Measurements from ENCODE around the gene CHCHD3.

CHCHD3 gene

DNA sequence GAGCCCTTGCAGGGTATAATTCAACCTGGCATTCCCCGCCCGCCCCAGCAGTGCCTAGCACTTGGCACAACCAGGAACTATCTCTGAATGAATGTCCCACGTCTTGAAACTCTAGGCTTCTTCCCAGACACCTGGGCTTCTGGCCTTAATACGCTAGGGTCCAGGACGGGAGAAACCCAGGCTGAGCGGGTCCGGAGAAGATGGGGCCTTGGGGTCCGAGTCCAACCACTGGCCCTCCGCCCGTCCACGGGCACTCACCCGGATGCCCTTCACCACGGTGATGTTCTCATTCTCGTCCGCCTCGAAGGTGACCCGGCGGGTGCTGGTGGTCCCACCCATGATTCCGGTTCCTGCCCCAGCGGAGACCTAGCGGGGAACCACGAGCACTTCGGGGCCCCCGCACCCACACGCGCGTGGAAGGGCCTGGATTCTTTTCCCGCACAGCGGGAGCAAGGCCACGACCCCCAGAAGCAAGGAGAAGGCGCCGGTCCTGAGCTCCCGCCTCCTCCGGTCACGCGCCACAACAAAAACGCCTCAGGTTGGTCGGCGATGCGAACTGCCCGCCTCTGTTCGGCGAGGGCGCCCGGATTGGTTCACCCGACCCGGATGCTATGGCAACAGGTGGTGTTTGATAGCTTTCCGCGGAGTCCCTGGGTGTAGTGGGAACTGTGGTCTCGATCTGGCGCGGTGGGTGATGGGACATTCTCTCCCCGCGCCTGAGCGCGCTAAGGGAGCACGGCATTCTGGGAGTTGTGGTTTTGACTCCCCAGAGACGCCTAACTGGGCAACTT, at the start of gene CHCHD3:
Gene CHCHD3, minus strand, starts transcription at position 492 of the 791 bp plus-strand sequence. Its CDS starts 153 bp downstream, at position 339.
- peak; percentile 91 for DNase-seq

GRCh38 chr7:133130166-133130565, 48.3 kb upstream of the CHCHD3 start:
- no peak for DNase-seq

GRCh38 chr7:133126422-133126821, 44.5 kb upstream of the CHCHD3 start:
- no peak for DNase-seq

DNA sequence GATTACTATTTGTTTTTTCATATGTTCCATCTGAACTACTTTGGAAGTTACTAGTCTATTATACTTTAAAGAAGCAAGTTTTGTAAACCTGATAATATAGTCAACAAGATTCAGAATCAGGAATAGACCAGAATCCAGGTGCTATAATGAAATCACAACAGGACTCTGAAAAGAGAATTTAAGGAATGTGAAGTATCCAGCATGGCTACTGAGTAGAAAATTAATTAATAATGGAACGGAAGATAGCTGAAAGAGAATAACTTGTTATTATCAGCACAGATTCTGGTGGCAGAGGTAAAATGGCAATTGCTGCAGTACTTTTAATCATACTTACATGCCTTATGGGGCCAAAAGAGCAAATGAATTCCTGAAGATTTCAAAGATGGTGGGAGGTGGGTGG, 43.1 kb upstream of the CHCHD3 start:
- DNase-seq = no peak

- DNase-seq = no peak
Observed at GRCh38 chr7:133121175-133121844, 39.4 kb upstream of the CHCHD3 start.

DNA sequence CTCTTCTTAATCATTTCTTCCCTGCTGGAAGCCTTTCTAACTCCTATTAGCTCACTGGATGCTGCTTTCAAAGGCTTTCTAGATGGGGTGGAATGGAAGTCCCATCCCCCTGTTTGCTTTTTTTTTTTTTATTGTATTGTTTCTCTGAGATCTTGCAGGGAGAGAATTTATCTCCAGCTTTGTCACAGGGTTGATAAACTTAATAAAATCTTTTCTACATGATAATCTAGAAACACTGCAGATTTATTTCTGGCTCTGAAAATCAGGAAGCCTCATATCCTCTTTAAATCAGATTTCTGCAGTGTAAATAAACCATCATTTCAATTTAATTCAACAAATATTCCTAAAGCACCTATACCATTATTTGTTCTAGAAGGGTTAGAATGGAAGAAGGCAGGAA, 37.2 kb upstream of the CHCHD3 start:
- no peak for DNase-seq

DNA sequence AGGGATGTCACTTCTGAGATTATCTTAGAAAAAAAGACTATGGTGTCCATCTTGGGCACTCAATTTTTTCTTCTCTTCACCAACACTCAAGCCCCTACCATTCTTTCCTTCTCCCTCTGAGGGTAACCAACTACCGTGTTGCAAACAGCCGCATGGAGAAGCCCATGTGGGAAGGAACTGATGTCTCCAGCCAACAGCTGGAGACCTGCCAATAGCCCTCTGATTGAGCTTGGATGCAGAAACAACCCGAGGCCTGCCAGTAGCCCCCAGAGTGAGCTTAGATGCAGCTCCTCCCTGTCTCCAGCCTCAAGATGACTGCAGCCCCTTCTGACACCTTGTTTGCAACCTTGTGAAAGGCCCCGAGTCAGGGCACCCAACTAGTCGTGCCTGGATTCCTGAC, 36.4 kb upstream of the CHCHD3 start:
- no peak for DNase-seq

- no peak for DNase-seq
Observed at GRCh38 chr7:133117452-133117851, 35.6 kb upstream of the CHCHD3 start.

DNA sequence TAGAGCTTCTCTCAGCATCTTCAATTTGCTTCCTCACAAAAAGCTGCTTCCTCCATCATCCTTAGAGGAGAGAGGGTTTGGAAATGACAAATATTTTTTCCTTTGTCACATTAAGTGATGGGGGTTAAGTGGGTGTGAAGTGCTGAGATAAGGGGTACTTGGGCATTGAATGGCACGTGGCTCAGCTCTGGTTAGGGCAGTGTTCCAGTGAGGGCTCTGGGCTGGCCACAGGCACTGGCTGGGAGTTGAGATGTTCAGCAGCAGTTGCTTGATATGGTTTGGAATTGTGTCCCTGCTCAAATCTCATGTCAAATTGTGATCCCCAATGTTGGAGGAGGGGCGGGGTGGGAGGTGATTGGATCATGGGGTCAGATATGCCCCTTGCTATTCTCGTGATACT, 33.7 kb upstream of the CHCHD3 start:
- DNase-seq = no peak

- no peak for DNase-seq
Observed at GRCh38 chr7:133114519-133114918, 32.6 kb upstream of the CHCHD3 start.

DNA sequence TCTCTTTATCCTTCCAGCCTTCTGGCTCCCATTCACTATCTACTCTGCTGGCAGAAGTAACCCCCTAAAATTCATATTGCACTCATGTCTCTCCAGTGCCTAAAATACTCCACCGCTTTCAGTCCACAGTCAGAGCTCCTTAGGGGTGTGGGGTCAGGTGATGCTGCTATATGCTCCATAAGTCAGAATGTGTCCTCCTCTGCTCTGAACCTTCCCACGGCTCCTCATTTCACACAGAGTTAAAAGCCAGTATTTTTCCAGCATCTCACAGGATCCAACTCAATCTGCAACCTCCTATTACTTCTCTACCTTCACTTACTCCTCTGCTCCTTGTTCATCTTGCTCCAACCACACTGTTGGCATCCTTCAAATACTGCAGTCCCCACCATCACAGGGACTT, 31.1 kb upstream of the CHCHD3 start:
- no peak for DNase-seq

DNA sequence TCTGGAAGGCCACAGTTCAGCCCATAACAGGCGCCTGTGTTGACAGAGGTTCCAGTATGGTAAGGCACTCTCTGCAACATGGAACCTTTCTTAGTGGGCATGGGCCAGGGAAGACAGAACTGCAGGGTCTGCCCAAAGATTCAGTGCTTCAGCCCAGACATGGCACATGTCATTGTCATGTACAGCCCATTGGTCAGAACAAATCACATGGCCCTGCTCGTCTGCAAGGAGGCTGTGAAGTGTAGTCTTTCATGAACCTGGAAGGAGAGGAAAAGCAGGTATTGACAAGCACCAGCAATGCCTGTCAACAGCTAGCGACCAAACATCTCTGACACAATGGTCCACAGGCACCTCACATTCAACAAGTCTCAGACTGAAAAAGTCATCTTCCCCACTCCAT, 30.4 kb upstream of the CHCHD3 start:
- no peak for DNase-seq

DNA sequence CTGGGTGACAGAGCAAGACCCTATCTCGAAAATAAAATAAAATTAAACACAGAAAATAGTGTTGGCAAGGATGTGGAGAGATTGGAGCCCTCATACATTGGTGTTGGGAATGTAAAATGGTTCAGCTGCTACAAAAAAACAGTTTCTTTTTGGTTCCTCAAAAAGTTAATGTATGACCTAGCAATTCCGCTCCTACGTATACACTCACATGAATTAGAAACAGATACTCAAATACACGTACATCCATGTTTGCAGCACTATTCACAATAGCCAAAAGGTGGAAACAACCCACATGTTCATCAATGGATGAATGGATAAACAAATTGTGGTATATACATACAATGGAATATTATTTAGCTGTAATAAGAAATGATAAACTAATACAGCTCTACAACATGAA, 28.4 kb upstream of the CHCHD3 start:
- no peak for DNase-seq

GRCh38 chr7:133109816-133110215, 27.9 kb upstream of the CHCHD3 start:
- no peak for DNase-seq

GRCh38 chr7:133108023-133108422, 26.1 kb upstream of the CHCHD3 start:
- DNase-seq = no peak

DNA sequence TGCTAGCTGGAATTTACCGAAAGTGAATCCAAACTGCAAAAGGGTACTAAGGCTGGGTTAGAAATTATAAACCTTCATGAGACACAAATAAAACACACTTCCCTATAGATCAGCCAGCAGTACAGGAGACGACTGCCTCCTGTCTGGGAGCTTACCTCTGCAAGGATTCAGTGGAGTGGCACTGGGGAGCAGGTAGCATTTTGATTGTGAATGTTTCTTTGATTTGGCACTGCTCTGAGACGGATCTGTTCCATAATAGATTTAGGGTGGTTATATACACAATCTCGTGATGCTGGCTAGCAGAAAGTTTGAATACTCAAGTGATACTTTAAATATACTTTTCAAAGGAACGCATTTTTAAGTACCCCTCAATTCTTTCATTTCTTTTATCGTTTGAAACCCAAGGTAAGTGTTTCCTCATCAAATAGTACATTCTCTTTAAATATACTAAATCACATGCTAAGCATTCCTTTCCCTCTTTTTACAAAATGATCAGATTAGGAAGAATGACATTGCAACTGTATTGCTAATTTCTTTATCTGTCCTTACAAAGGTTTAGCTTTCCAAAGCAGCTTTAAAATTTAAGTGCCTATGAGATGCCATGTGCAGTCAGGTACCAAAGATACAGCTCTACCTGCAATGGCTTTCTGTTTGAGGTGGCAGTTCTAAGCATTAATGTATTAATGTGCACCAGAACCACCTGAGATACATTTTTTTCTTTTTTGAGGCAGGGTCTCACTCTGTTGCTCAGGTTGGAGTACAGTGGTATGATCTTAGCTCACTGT, 20.6 kb upstream of the CHCHD3 start:
- DNase-seq = no peak

DNA sequence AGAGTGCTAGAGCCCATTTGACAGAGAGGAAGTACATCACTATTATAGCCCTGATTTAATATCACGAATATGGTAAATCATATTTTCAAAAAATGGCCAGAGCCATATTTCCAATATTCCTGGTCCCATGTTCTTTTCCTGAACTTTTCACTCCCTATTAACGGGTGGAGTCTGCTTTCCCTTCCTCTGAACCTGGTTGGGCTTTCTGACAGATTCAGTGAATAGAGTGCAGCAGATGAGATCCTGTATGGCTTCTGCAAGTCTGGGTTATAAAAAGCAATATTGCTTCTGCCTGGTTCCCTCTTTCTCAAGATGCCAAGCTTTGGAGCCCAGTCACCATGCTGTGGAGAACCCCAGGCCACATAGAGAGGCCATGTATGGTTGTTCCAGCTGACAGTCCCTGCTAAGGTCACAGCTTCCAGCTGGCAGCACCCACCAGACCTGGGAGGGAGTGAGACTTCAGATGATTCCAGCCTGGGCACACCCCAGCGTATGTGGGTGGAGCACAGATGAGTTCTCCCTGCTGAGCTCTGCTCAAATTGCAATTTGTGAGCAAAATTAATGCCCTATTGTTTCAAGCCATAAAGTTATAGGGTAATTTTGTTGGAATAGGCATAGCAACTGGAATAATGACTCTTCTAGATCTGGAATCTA, 17.9 kb upstream of the CHCHD3 start:
- no peak for DNase-seq

DNA sequence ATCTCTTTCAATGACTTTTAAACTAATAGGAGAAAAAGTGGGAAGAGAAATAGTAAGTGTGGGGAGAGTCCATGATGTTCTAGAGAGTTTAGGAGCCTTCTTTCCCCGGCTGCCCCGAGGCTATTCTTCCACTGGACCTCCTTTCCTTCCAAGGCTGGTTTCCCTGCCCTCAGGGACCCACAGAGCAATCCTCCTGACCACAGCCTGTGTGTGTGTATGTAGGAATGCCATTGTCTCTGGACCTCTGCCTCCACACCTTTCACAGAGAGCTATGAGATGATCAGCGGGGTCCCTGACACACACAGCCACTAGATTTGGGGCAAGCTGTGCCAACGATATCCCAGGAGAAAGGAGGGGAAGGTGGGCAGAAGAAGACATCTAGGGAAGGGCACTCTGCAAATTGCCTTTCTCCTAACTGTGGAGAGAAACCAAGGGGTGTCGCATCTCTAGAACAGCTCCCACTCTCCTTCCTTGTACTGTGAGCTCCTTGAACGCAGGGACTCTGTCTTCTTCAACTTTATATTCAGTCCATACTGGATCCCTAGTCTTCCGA, 13.3 kb upstream of the CHCHD3 start:
- no peak for DNase-seq

DNA sequence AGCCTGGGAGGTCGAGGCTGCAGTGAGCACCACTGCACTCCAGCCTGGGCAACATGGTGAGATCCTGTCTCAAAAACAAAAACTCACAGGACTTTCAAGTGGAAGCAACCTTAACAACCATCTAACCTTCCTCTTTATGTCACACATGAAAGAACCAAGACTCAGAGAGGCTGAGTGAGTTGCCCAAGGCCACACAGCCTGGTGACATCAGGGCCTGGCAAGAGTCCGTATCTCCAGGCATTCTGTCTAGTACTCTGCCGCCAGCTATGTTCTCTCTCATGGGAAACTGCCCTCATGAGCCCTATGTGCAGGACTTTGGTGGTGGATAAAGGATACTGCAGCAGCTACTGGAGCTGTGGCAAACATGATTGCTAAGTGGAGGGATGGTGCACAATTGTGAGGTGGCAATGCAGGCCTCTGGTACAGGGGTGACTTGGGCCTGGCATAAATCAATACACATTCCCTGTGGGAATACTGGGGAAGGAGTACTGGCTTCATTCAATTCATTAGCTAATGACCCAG, 10.1 kb upstream of the CHCHD3 start:
- no peak for DNase-seq

DNA sequence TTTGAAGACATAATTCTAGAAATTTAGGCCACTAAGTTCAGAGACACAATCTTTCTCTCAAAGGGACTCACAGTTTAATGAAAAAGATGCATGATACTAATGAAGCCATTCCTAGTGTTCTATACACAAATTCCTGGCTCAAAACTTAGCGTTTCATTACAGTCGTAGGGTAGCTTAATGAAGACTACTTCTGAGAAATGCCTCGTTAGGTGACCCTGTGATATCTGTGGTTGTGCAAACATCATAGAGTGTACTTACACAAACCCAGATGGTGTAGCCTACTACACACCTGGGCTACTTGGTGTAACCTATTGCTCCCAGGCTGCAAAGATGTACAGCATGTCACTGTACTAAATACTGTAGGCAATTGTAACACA, 488 bp upstream of the CHCHD3 start:
- DNase-seq = no peak

GRCh38 chr7:133081119-133081598, 731 bp downstream of the CHCHD3 start:
- DNase-seq = no peak

DNA sequence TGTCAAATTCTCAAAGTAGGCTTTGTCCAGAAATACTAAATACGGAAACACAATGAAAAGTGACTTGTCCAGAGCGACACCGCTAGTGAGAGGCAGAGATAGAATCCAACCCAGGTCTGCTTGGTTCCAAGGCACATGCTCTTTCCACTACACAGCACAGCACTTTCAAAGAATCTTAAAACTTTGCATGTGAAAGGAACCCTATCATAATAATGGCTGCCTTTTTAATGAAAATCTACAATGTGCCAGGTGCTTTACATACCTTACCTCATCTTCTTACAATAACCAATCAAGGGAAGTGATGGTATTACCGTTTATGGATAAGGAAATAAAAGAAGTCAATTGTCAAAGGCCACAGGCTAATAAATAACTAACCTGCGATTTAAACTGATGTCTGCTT, 2.6 kb downstream of the CHCHD3 start:
- DNase-seq = no peak

GRCh38 chr7:133077394-133077793, 4.5 kb downstream of the CHCHD3 start:
- no peak for DNase-seq

Data from T1000 (cell line).